Ectodermal cell (in vitro differentiated cells): ENCODE data around the gene RWDD4.
"Not testable (repeated sequence)": the region's sequence is repeated elsewhere in the genome, so short reads cannot be mapped to it uniquely, and the experiment has no call there.

ENCODE experiments used
- H3K27ac ChIP-seq: 2 replicates; pipeline ENCODE4 v1.7.0; 2013; ENCODE audit warnings: mild to moderate bottlenecking, low read depth, low read length; ENCODE audit not compliant: insufficient read depth, poor library complexity, severe bottlenecking
- H3K27me3 ChIP-seq: 2 replicates; pipeline ENCODE4 v1.7.0; 2013; ENCODE audit warnings: mild to moderate bottlenecking, low read length; ENCODE audit not compliant: insufficient read depth, control insufficient read depth, poor library complexity, severe bottlenecking
- H3K36me3 ChIP-seq: one replicate; pipeline ENCODE4 v1.7.0; 2013; ENCODE audit warnings: low read length; ENCODE audit not compliant: control insufficient read depth, insufficient read depth
- H3K4me1 ChIP-seq: one replicate; pipeline ENCODE4 v1.7.0; 2013; ENCODE audit warnings: low read length; ENCODE audit not compliant: control insufficient read depth, insufficient read depth
- H3K4me3 ChIP-seq: 2 replicates; pipeline ENCODE4 v1.7.0; 2013; ENCODE audit warnings: low read depth, low read length, control low read depth; ENCODE audit not compliant: insufficient read depth
- H3K9me3 ChIP-seq: 2 replicates; pipeline ENCODE4 v1.7.0; 2013; ENCODE audit warnings: mild to moderate bottlenecking, low read length, moderate library complexity; ENCODE audit not compliant: control insufficient read depth
- WGBS, 2 experiments: methylation state at CpG; one replicate each; pipeline ENCODE4 v1.1.7; 2013; ENCODE audit warnings: missing lambda C conversion rate in 2 of 2; 5-methylcytosine and 5-hydroxymethylcytosine counted together

The RWDD4 gene

DNA sequence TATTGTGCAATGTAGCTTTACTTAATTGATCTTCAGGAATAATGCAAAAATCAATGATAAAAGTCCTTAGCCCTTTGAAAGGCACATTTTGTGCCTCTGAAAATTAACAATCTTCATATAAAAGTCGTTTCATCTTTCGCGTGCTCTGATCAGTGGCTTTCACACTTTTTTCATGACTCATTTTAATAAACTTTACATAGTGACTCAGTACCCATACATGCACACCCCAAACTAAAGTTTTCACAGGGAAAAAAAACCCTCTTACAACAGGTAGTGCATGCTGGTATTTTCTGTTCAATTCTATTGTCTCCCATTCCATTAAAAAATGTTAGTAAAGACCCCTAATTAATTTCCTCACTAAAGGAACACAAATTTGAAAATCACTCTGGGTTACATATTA, 21.5 kb downstream of the RWDD4 start:
- H3K27ac ChIP-seq, result no peak overlapping the region
- H3K9me3 ChIP-seq, result no peaks in the 10 kb centered on the region
- 81 to 91% methylated on average over 3 of the region's 3 CpGs for WGBS, 2 experiments
- no peak overlapping the region for H3K4me3 ChIP-seq
- H3K27me3 ChIP-seq, result no peaks in the 10 kb centered on the region
- peaks cover 9% of the 10 kb centered on the region for H3K4me1 ChIP-seq
- H3K36me3 ChIP-seq, result no peaks in the 10 kb centered on the region

DNA sequence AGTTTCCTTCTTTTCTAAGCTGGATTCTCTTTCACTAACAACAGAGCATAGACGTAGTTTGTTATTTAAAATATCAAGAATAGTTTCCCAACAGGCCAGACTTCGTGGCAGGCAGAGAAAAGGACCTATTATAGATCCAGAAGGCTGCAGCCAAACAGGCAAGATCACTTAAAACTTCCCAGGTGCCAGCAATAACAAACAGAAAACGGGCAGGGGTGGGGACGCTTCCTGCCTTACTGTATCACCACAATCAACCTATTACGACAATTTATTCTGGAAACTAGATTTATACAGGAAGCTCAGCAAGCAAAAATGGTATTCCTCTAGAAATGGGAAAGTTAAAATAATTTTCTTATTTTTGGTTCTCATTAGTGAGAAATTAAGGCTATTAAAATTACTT, 22.1 kb downstream of the RWDD4 start:
- 58 to 66% methylated on average over 3 to 5 of the region's 5 CpGs for WGBS, 2 experiments
- H3K27ac ChIP-seq, result no peak overlapping the region
- peaks cover 9% of the 10 kb centered on the region for H3K4me1 ChIP-seq
- no peaks in the 10 kb centered on the region for H3K36me3 ChIP-seq
- no peaks in the 10 kb centered on the region for H3K9me3 ChIP-seq
- no peak overlapping the region for H3K4me3 ChIP-seq
- no peaks in the 10 kb centered on the region for H3K27me3 ChIP-seq

DNA sequence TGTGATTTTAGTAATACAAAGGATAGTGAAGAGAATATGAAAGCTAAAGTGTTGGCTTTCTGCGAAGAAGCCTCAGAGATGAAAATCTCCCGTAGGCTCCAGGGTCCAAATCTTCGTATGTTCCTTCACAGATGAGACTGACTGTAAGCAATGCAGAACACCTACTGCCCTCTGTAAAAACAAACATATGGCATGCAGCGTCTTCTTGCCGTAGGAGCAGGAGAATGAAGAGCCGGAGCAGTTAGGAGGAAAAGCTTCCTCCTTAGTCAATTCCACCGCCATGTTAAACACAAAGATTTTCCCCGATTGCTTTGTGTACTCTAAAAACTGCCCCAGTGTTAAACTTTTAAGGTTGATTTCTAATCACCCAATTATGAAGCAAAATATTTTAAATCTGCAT, 22.5 kb downstream of the RWDD4 start:
- Histone ChIP-seq H3K9me3 (no peaks in the 10 kb centered on the region), H3K4me1 (peaks cover 9% of the 10 kb centered on the region), H3K27ac (no peak overlapping the region), H3K27me3 (no peaks in the 10 kb centered on the region), H3K36me3 (no peaks in the 10 kb centered on the region), H3K4me3 (no peak overlapping the region)
- 83 to 84% methylated on average over 8 of the region's 8 CpGs for WGBS, 2 experiments

DNA sequence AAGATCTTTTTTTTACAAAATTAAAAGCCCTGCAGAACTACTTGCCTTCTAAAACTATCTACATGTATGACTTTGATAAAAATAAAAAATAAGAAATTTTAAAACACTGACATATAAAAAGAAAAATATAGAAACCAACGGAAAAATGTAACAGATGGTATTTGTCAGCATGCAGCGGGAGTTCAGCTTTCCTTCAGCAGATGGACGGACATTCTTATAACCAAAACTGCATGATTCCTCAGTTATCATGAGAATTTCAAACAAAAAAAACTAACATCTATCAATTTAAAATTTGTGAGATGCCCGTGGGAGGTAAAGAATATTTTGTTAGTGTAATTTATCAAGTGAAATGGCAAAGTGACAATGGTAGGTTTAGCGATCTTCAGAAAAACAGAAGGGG, 23.2 kb downstream of the RWDD4 start:
- Histone ChIP-seq H3K36me3 (no peaks in the 10 kb centered on the region), H3K4me1 (peaks cover 9% of the 10 kb centered on the region), H3K9me3 (no peaks in the 10 kb centered on the region), H3K27ac (no peak overlapping the region), H3K27me3 (no peaks in the 10 kb centered on the region), H3K4me3 (no peak overlapping the region)
- WGBS, 2 experiments, result 81 to 83% methylated on average over 5 of the region's 5 CpGs

DNA sequence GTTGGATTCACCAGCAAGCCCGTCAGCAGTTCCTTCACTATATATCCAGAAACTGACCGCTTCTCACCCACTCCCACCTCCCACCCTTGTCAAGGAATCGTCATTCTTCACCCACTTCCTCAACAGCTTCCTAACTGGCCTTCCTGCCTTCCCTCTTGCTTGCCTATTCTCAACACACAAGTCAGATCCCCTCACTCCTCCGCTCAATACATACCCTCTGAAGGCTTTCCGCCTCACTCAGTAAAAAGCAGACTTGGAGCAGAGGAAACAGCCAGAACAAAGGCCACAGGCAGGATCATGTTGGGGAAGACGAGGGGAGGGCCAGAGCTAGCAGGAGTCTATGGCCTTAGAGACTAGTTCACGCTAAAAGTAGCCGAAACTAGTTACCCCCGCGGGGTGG, 23.7 kb downstream of the RWDD4 start:
- Histone ChIP-seq H3K36me3 (no peaks in the 10 kb centered on the region), H3K27ac (peak overlapping the region; percentile 79), H3K9me3 (no peaks in the 10 kb centered on the region), H3K4me1 (peaks cover 9% of the 10 kb centered on the region), H3K4me3 (no peak overlapping the region), H3K27me3 (no peaks in the 10 kb centered on the region)
- WGBS, 2 experiments, result 36% methylated on average over 7 to 10 of the region's 10 CpGs

DNA sequence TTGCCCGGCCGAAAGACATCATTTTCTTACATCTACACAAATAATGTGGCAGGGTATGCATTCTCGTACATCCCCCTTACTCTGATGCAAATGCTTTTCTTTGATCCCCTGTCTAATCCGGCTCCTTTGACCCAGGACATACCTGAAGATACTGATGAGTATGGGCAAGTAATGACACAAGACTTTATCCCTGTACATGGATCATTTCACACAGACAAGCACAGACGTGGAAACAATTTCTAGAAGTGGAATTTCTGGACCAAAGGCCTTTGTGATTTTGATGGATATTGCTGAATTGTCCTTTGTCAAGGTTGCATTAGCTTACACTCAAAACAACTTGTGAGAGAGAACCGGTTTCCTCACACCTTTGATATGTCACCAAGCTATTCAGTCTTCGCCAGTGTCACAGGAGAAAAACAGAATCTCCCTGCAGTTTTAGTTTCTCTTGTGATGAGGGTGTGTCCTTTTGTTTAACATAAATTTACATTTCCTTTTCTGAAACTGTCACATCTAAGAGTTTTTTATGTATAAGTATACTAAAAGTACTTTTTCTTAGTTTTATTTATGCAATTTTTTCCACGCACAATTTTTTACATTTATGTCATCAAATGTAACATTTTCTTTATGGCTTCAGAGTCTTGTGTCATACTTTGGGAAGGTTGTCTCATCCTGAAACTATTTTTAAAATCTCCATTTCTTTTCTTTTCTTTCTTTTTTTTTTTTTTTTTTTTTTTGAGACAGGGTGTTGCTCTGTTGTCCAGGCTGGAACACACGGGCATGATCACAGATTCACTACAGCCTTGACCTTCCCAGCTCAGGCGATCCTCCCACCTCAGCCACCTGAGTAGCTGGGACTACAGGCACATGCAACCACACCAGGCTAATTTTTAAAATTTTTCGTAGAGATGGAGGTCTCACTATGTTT, 25.2 kb downstream of the RWDD4 start:
- peaks cover 9% of the 10 kb centered on the region for H3K4me1 ChIP-seq
- H3K27me3 ChIP-seq, result no peaks in the 10 kb centered on the region
- no peaks in the 10 kb centered on the region for H3K36me3 ChIP-seq
- no peak overlapping the region for H3K27ac ChIP-seq
- H3K4me3 ChIP-seq, result no peak overlapping the region
- no peaks in the 10 kb centered on the region for H3K9me3 ChIP-seq
- 88 to 93% methylated on average over 10 to 11 of the region's 11 CpGs for WGBS, 2 experiments

DNA sequence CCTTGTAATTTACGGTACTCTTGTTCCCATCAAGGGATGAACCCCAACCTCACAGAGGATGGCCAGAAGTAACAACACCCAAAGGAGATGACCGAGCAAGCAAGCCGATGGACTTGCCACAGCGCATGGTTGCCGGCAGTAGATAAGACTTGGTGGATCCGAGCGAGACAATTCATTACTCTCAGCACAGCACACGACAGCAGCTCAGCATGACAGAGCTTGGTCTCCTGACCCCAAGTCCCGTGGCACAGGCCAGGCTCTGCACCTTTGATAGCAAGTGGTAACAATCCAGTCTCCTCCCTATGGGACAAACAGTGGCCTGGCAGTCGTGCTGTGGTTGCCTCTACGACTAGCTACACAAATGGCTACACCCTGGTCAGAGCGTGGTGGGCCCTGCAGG, 26.3 kb downstream of the RWDD4 start:
- H3K4me3 ChIP-seq, result no peak overlapping the region
- no peaks in the 10 kb centered on the region for H3K9me3 ChIP-seq
- peaks cover 9% of the 10 kb centered on the region for H3K4me1 ChIP-seq
- no peak overlapping the region for H3K27ac ChIP-seq
- no peaks in the 10 kb centered on the region for H3K27me3 ChIP-seq
- no peaks in the 10 kb centered on the region for H3K36me3 ChIP-seq
- WGBS, 2 experiments, result 90 to 91% methylated on average over 12 of the region's 12 CpGs

DNA sequence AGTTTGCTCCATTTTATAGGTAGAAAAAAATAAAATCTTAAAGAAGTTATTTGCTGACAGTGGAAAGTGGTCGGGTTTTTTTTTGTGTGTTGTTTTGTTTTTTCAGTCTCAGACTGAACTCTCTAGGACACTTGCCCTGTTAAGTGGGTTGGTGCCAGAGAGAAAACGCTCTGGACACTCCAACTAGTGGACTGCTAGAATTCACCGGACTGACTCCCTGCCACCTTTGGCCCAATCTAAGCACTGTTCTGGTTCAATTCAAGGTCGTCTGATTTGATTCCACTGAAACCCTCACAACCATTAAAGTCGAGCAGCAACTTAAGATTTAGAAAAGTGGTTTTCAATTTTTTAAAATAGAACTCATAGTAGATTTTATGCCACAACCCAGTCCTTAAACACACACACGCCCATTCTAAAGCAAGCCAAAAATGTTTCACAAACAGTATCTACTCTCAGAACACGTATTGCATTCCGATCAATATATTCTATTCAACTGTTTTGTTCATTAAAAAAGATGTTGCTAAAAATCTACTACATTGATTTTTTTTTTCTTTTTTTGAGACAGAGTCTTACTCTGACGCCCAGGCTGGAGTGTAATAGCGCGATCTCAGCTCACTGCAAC, 27.3 kb downstream of the RWDD4 start:
- 93 to 97% methylated on average over 9 to 11 of the region's 11 CpGs for WGBS, 2 experiments
- Histone ChIP-seq H3K9me3 (no peaks in the 10 kb centered on the region), H3K36me3 (no peaks in the 10 kb centered on the region), H3K4me1 (peaks cover 9% of the 10 kb centered on the region), H3K27me3 (no peaks in the 10 kb centered on the region), H3K27ac (no peak overlapping the region), H3K4me3 (no peak overlapping the region)

DNA sequence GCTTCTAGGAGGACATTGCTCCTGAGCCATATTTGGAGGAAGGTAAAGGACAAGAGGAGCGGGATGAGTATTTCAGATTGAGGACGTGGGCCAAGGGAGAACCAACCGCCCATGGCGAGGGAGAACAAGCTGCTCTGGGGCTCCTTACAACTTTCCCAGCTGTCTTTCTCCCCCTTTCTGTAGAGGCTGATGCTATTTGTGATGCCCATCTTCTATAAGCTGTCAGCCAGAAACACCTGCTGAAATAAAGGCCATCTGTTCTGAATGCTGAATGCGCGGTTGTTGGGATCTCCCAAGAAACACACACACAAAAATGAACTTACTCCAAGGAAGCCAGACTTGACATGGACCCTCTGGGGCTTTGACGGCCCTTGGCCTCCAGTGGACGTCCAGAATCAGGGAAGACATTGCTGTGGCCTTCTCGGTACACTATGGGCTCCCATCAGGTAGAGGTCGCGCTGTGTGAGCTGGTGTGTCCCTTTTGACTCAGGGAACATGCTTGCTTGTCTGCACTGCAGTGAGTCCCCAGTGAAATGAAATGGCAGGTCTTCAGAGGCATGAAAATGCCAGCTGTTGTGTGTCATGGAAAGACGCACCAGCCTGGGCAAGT, 30.9 kb downstream of the RWDD4 start:
- no peaks in the 10 kb centered on the region for H3K36me3 ChIP-seq
- no peaks in the 10 kb centered on the region for H3K27me3 ChIP-seq
- H3K4me1 ChIP-seq, result no peaks in the 10 kb centered on the region
- H3K9me3 ChIP-seq, result no peaks in the 10 kb centered on the region
- 88% methylated on average over 12 of the region's 12 CpGs for WGBS, 2 experiments
- H3K27ac ChIP-seq, result no peak overlapping the region
- H3K4me3 ChIP-seq, result no peak overlapping the region

DNA sequence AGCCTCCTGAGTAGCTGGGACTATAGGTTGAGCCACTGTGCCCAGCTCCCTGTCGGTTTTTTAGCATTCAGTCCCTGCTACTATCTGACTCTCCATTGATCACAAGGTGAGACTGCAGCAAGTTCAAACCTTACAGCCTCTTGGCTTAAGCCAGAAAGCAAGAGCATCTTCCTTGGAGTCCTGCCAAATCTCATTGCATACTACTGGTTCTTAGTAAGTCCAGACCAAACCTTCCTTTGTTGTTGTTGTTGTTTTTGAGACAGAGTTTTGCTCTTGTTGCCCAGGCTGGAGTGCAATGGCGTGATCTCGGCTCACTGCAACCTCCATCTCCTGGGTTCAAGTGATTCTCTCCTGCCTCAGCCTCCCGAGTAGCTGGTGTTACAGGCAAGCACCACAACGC, 31.7 kb downstream of the RWDD4 start:
- not testable (repeated sequence) for H3K27ac ChIP-seq, H3K4me1 ChIP-seq, H3K4me3 ChIP-seq, H3K27me3 ChIP-seq, H3K36me3 ChIP-seq, H3K9me3 ChIP-seq
- 90 to 93% methylated on average over 5 of the region's 5 CpGs for WGBS, 2 experiments
